Frontal cortex (tissue), 4 donors: ENCODE results near the gene CEBPA. TPM values are rescaled to one million over a fixed set of nuclear protein-coding genes. Genes with fewer than 3 reads are reported as not detected.
"Not testable (repeated sequence)": the region's sequence is repeated elsewhere in the genome, so short reads cannot be mapped to it uniquely, and the experiment has no call there.

Experiments
- DNase-seq, 2 donors: peaks; one replicate each; pipeline ENCODE4 v3.0.0; 2012; ENCODE audit warnings: low spot score in 2 of 2
- FAIRE-seq: peaks from 2 replicates; lab custom pipeline; 2012; peaks lifted over from hg19 to GRCh38; lab: Jason Lieb, UNC
- total RNA-seq: library from RNA; depleted of rRNA; stranded (reverse); fragments of >200 nt; gene quantifications from one replicate; pipeline ENCODE4 v1.2.3, GENCODE V29; 2014
- donor health status: control.
- donor health status: control.
- donor health status: control.

CEBPA gene
- total RNA-seq, 1 donor from 2014 or later: 1.6 TPM

GRCh38 chr19:33302974-33303790, 848 bp upstream of the CEBPA start:
- FAIRE-seq (no peak), DNase-seq (peak; percentile 53 to 62)

- FAIRE-seq: no peak
- DNase-seq: no peak
Measured at GRCh38 chr19:33301900-33302174, 497 bp downstream of the CEBPA start.

GRCh38 chr19:33301144-33301899, 1.0 kb downstream of the CEBPA start:
- no peak for FAIRE-seq
- DNase-seq: no peak

GRCh38 chr19:33300894-33301143, 1.5 kb downstream of the CEBPA start:
- FAIRE-seq: no peak
- no peak for DNase-seq

GRCh38 chr19:33300009-33300893, 2.1 kb downstream of the CEBPA start:
- no peak for DNase-seq
- FAIRE-seq: no peak

- FAIRE-seq: no peak
Measured at GRCh38 chr19:33299051-33299688, 3.2 kb downstream of the CEBPA start.

GRCh38 chr19:33298146-33298911, 4.0 kb downstream of the CEBPA start:
- FAIRE-seq (no peak), DNase-seq (no peak)

More at GRCh38 chr19:33299051-33299688, 3.2 kb downstream of the CEBPA start:
- DNase-seq: no peak

GRCh38 chr19:33297401-33298145, 4.8 kb downstream of the CEBPA start:
- DNase-seq (no peak), FAIRE-seq (no peak)

- no peak for DNase-seq
- no peak for FAIRE-seq
Measured at GRCh38 chr19:33296488-33296971, 5.8 kb downstream of the CEBPA start.

- DNase-seq (no peak), FAIRE-seq (no peak)
Measured at GRCh38 chr19:33295621-33296487, 6.5 kb downstream of the CEBPA start.

GRCh38 chr19:33295046-33295445, 7.3 kb downstream of the CEBPA start:
- DNase-seq, FAIRE-seq: not testable (repeated sequence)

GRCh38 chr19:33294058-33294798, 8.1 kb downstream of the CEBPA start:
- no peak for FAIRE-seq
- DNase-seq: no peak

GRCh38 chr19:33293255-33294057, 8.9 kb downstream of the CEBPA start:
- FAIRE-seq (no peak), DNase-seq (no peak)

GRCh38 chr19:33292595-33293254, 9.6 kb downstream of the CEBPA start:
- FAIRE-seq (no peak), DNase-seq (no peak)

- no peak for FAIRE-seq
Measured at GRCh38 chr19:33291623-33292534, 10.5 kb downstream of the CEBPA start.

More at GRCh38 chr19:33291623-33292534, 10.5 kb downstream of the CEBPA start:
- no peak for DNase-seq
